H1 (cell line): ENCODE data around the gene CNTROB. TPM values are rescaled to one million over a fixed set of nuclear protein-coding genes. Genes with fewer than 3 reads are reported as not detected.

Experiments
- CTCF ChIA-PET: fragments of 300-600 bp; sonication (Branson Sonifier 250); formaldehyde crosslinking; loops from one replicate; lab custom pipeline; 2021; ENCODE audit not compliant: partially characterized antibody; lab: Charles Lee
- POLR2A ChIA-PET: fragments of 300-600 bp; sonication (Branson Sonifier 250); formaldehyde crosslinking; loops from one replicate; lab custom pipeline; 2021; ENCODE audit warnings: inconsistent platforms; ENCODE audit not compliant: partially characterized antibody; lab: Charles Lee
- DNase-seq, 2 experiments: peaks; one replicate each; pipeline versions ENCODE4 v3.0.0 to v3.0.0-alpha.2; 2010 to 2022; ENCODE audit warnings: low spot score in 2 of 2, low read depth in 1 of 2, mixed read lengths in 1 of 2
- FAIRE-seq: peaks from 2 replicates; lab custom pipeline; 2011; peaks lifted over from hg19 to GRCh38; lab: Jason Lieb, UNC
- H2AFZ ChIP-seq: 2 replicates; pipeline ENCODE4 v1.8.1; 2012; ENCODE audit warnings: low read length, inconsistent platforms
- H2AK5ac ChIP-seq: 2 replicates; pipeline ENCODE4 v1.6.1; 2013; ENCODE audit warnings: low read depth, low read length
- H2BK120ac ChIP-seq: replicated peaks from 2 replicates; pipeline ENCODE3; 2013; ENCODE audit warnings: low read depth, low read length, inconsistent platforms
- H2BK12ac ChIP-seq: 2 replicates; pipeline ENCODE4 v1.6.1; 2013; ENCODE audit warnings: low read depth, low read length
- H2BK15ac ChIP-seq: 2 replicates; pipeline ENCODE4 v1.6.1; 2013; ENCODE audit warnings: low read length
- H2BK20ac ChIP-seq: 2 replicates; pipeline ENCODE4 v1.6.1; 2013; ENCODE audit warnings: low read length
- H2BK5ac ChIP-seq: 2 replicates; pipeline ENCODE4 v1.6.1; 2013; ENCODE audit warnings: low read depth, low read length
- H3K14ac ChIP-seq: 2 replicates; pipeline ENCODE4 v1.6.1; 2013; ENCODE audit warnings: inconsistent platforms; ENCODE audit not compliant: insufficient read length
- H3K18ac ChIP-seq: 2 replicates; pipeline ENCODE4 v1.6.1; 2013; ENCODE audit warnings: low read length; ENCODE audit errors: extremely low read depth
- H3K23ac ChIP-seq: 2 replicates; pipeline ENCODE4 v1.6.1; 2013; ENCODE audit warnings: inconsistent platforms; ENCODE audit not compliant: insufficient read length
- H3K23me2 ChIP-seq: 2 replicates; pipeline ENCODE4 v1.6.1; 2013; ENCODE audit warnings: low read depth, low read length
- H3K27ac ChIP-seq: 2 replicates; pipeline ENCODE4 v1.6.1; 2011; ENCODE audit warnings: low read depth, low read length, inconsistent platforms
- H3K27me3 ChIP-seq, 4 experiments: replicated peaks in 1 of 4; 1 replicate in 1 of 4; 2 replicates in 3 of 4; pipeline versions ENCODE4 v1.6.1 to v1.8.1; 2011 to 2013; ENCODE audit warnings: low read length in 3 of 4, mild to moderate bottlenecking in 3 of 4, inconsistent platforms in 2 of 4, mixed read lengths in 2 of 4, moderate library complexity in 1 of 4; ENCODE audit not compliant: control insufficient read depth in 3 of 4, insufficient read depth in 3 of 4; ENCODE audit errors: extremely low read depth in 1 of 4
- H3K36me3 ChIP-seq, 4 experiments: 2 replicates each; pipeline versions ENCODE4 v1.6.1 to v1.8.1; 2011 to 2013; ENCODE audit warnings: mild to moderate bottlenecking in 4 of 4, low read length in 3 of 4, moderate library complexity in 2 of 4, control low read depth in 1 of 4, inconsistent platforms in 1 of 4; ENCODE audit not compliant: insufficient read depth in 4 of 4, control insufficient read depth in 2 of 4
- H3K4ac ChIP-seq: replicated peaks from 2 replicates; pipeline ENCODE3; 2013; ENCODE audit warnings: low read length, low read depth, mixed read lengths, inconsistent platforms; ENCODE audit not compliant: insufficient read length
- H3K4me1 ChIP-seq, 4 experiments: replicated peaks in 1 of 4; 1 replicate in 1 of 4; 2 replicates in 3 of 4; pipeline versions ENCODE4 v1.6.1 to v1.8.1; 2011 to 2013; ENCODE audit warnings: low read length in 3 of 4, inconsistent platforms in 2 of 4, mixed read lengths in 1 of 4; ENCODE audit not compliant: insufficient read depth in 4 of 4, control insufficient read depth in 3 of 4
- H3K4me2 ChIP-seq, 2 experiments: 2 replicates each; pipeline versions ENCODE4 v1.6.1 to v1.8.1; 2011 to 2013; ENCODE audit warnings: low read depth in 2 of 2, low read length in 2 of 2, control low read depth in 1 of 2, inconsistent platforms in 1 of 2, mild to moderate bottlenecking in 1 of 2; ENCODE audit not compliant: insufficient read depth in 1 of 2
- H3K4me3 ChIP-seq, 4 experiments: fragments of 200-600, 300-600 bp in 1 of 4; sonication (generic), shearing (Covaris generic), sonication (Bioruptor Twin) in 1 of 4; 2 replicates each; pipeline versions ENCODE4 v1.5.1 to v1.8.1; 2011 to 2016; ENCODE audit warnings: low read length in 4 of 4, low read depth in 3 of 4, control low read depth in 2 of 4, inconsistent platforms in 2 of 4, mild to moderate bottlenecking in 2 of 4, mixed read lengths in 1 of 4, moderate library complexity in 1 of 4; ENCODE audit not compliant: insufficient read depth in 2 of 4; ENCODE audit errors: extremely low read depth in 1 of 4
- H3K56ac ChIP-seq: replicated peaks from 2 replicates; pipeline ENCODE3; 2013; ENCODE audit warnings: low read depth, mild to moderate bottlenecking, mixed read lengths, low read length, inconsistent platforms; ENCODE audit not compliant: insufficient read length
- H3K79me1 ChIP-seq: 2 replicates; pipeline ENCODE4 v1.6.1; 2013; ENCODE audit warnings: low read depth, low read length, control low read depth
- H3K79me2 ChIP-seq, 2 experiments: 2 replicates each; pipeline versions ENCODE4 v1.6.1 to v1.8.1; 2012 to 2013; ENCODE audit warnings: low read length in 2 of 2, mild to moderate bottlenecking in 2 of 2, inconsistent platforms in 1 of 2; ENCODE audit not compliant: insufficient read depth in 2 of 2, control insufficient read depth in 1 of 2
- H3K9ac ChIP-seq, 4 experiments: replicated peaks in 1 of 4; 1 replicate in 1 of 4; 2 replicates in 3 of 4; pipeline versions ENCODE4 v1.6.1 to v1.8.1; 2011 to 2013; ENCODE audit warnings: low read depth in 3 of 4, low read length in 3 of 4, control low read depth in 2 of 4, mild to moderate bottlenecking in 2 of 4, moderate library complexity in 2 of 4, inconsistent platforms in 1 of 4; ENCODE audit errors: extremely low read depth in 1 of 4
- H3K9me3 ChIP-seq, 2 experiments: 2 replicates each; pipeline versions ENCODE4 v1.6.1 to v1.8.1; 2012 to 2013; ENCODE audit warnings: mild to moderate bottlenecking in 2 of 2, moderate library complexity in 2 of 2, control low read depth in 1 of 2, inconsistent platforms in 1 of 2, low read depth in 1 of 2, low read length in 1 of 2, mixed read lengths in 1 of 2; ENCODE audit not compliant: insufficient read depth in 2 of 2
- H4K20me1 ChIP-seq, 2 experiments: replicated peaks in 1 of 2; 2 replicates each; pipeline versions ENCODE3 to v1.8.1; 2011 to 2013; ENCODE audit warnings: inconsistent platforms in 2 of 2, low read length in 2 of 2, mild to moderate bottlenecking in 1 of 2; ENCODE audit not compliant: insufficient read depth in 2 of 2, control insufficient read depth in 1 of 2
- H4K5ac ChIP-seq: 2 replicates; pipeline ENCODE4 v1.6.1; 2013; ENCODE audit warnings: low read length, low read depth, mixed read lengths, inconsistent platforms; ENCODE audit not compliant: insufficient read length
- H4K8ac ChIP-seq: 2 replicates; pipeline ENCODE4 v1.8.0; 2013; ENCODE audit warnings: mild to moderate bottlenecking, moderate library complexity, low read length, inconsistent platforms; ENCODE audit not compliant: insufficient read depth; ENCODE audit errors: extremely low read depth
- H4K91ac ChIP-seq: replicated peaks from 2 replicates; pipeline ENCODE3; 2013; ENCODE audit warnings: low read length, mixed read lengths, inconsistent platforms; ENCODE audit not compliant: insufficient read length
- BACH1 ChIP-seq: IDR thresholded peaks from 2 replicates; pipeline ENCODE4 v1.6.1; 2012; ENCODE audit warnings: low read length, improper control_type of control experiment
- BRCA1 ChIP-seq: IDR thresholded peaks from 2 replicates; pipeline ENCODE4 v1.6.1; 2012; ENCODE audit warnings: low read depth, low read length, improper control_type of control experiment
- CBX5 ChIP-seq: fragments of 300-800, 300-1000 bp; sonication (generic); IDR thresholded peaks from 2 replicates; pipeline ENCODE4 v1.7.1; 2016; ENCODE audit warnings: antibody characterized with exemption, low read length, low read depth
- CREB1 ChIP-seq: IDR thresholded peaks from 2 replicates; pipeline ENCODE4 v1.6.1; 2012; ENCODE audit warnings: inconsistent platforms
- GTF2F1 ChIP-seq: IDR thresholded peaks from 2 replicates; pipeline ENCODE4 v1.6.1; 2012; ENCODE audit warnings: low read depth, low read length, improper control_type of control experiment, borderline replicate concordance
- JUN ChIP-seq: IDR thresholded peaks from 2 replicates; pipeline ENCODE4 v1.6.1; 2011; ENCODE audit warnings: low read depth, mild to moderate bottlenecking, improper control_type of control experiment, low read length
- JUND ChIP-seq: IDR thresholded peaks from 2 replicates; pipeline ENCODE4 v1.6.1; 2011; ENCODE audit warnings: mild to moderate bottlenecking, improper control_type of control experiment, low read length
- MAFK ChIP-seq: IDR thresholded peaks from 2 replicates; pipeline ENCODE4 v1.6.1; 2012; ENCODE audit warnings: low read depth, mild to moderate bottlenecking, improper control_type of control experiment, low read length
- SP4 ChIP-seq: IDR thresholded peaks from 2 replicates; pipeline ENCODE4 v1.6.1; 2012; ENCODE audit warnings: low read length, inconsistent platforms
- SRF ChIP-seq: IDR thresholded peaks from 2 replicates; pipeline ENCODE4 v1.6.1; 2011; ENCODE audit warnings: mild to moderate bottlenecking, low read depth, low read length, moderate library complexity
- TEAD4 ChIP-seq: IDR thresholded peaks from 2 replicates; pipeline ENCODE4 v1.6.1; 2012; ENCODE audit warnings: low read depth, low read length, inconsistent platforms, mixed read lengths
- WGBS, 2 experiments: shearing (Covaris generic) in 1 of 2; methylation state at CpG; one replicate each; pipeline versions ENCODE4 v1.1.6 to v1.1.7; 2013 to 2015; ENCODE audit warnings: low lambda C conversion rate in 2 of 2, mixed read lengths in 2 of 2, inconsistent platforms in 1 of 2, low coverage in 1 of 2, missing lambda C conversion rate in 1 of 2; ENCODE audit not compliant: insufficient replicate concordance in 2 of 2, insufficient coverage in 1 of 2, insufficient read length in 1 of 2; ENCODE audit errors: extremely low coverage in 1 of 2, missing lambda C conversion rate in 1 of 2; 5-methylcytosine and 5-hydroxymethylcytosine counted together
- polyA plus RNA-seq, 7 experiments: library from polyadenylated mRNA; depleted of rRNA in 3 of 7; stranded (reverse) in 5 of 7; unstranded in 2 of 7; fragments of >200 nt in 5 of 7; fragments of 200-250 nt in 2 of 7; gene quantifications; 1 replicate in 5 of 7; 2 replicates in 1 of 7; 4 replicates in 1 of 7; pipeline versions ENCODE4 v1.2.1 to v1.2.3, GENCODE V29; 2011 to 2013; ENCODE audit warnings: missing spikeins in 2 of 7, mixed read lengths in 2 of 7
- total RNA-seq: library from RNA; stranded (reverse); fragmentation: NEBNext Ultra II Directional; extraction: Animal tissue kit (Norgen Biotek cat#: 25700); gene quantifications from 2 replicates; pipeline ENCODE4 v1.2.1, GENCODE V29; 2021

The CNTROB gene
- total and polyA plus RNA-seq, 2 of the 8 experiments (the other 6 are each of a cell fraction or from before 2014, with no cell fraction given) = 20.5 to 31.9 TPM

GRCh38 chr17:7969433-7969832 lies 37.4 kb downstream of the CNTROB start:
- Histone ChIP-seq H3K4me2 (no peak overlapping the region), H2BK12ac (no peak overlapping the region), H3K27ac (no peak overlapping the region), H3K36me3 (no peaks in the 10 kb centered on the region), H2AFZ (no peak overlapping the region), H2BK5ac (no peak overlapping the region), H4K91ac (no peak overlapping the region), H2BK15ac (no peak overlapping the region), H3K9me3 (peaks cover 0 to 4% of the 10 kb centered on the region in 2 experiments; a peak in 1 of 4 replicates), H3K18ac (no peak overlapping the region), H2BK120ac (no peak overlapping the region), H3K27me3 (no peaks in the 10 kb centered on the region), H4K20me1 (no peaks in the 10 kb centered on the region), H3K9ac (no peak overlapping the region), H2AK5ac (no peak overlapping the region), H3K23me2 (no peaks in the 10 kb centered on the region), H3K4me1 (no peaks in the 10 kb centered on the region), H4K5ac (no peak overlapping the region), H3K79me2 (no peaks in the 10 kb centered on the region), H3K23ac (no peak overlapping the region), H4K8ac (no peak overlapping the region), H3K56ac (no peak overlapping the region), H2BK20ac (no peak overlapping the region), H3K4me3 (no peak overlapping the region), H3K79me1 (no peaks in the 10 kb centered on the region), H3K4ac (no peak overlapping the region), H3K14ac (no peak overlapping the region)
- FAIRE-seq = no peak
- DNase-seq = no peak
- POLR2A ChIA-PET = interaction anchor here (1.1 kb wide), 1 partner anchor 8 kb away, joined by 3 read pairs; no protein-coding TSS in a partner anchor
- TF ChIP-seq JUND (no peak), SRF (no peak), MAFK (no peak), BACH1 (no peak), GTF2F1 (no peak), JUN (no peak), BRCA1 (no peak), TEAD4 (no peak), CBX5 (no peak), CREB1 (no peak), SP4 (no peak)
- CTCF ChIA-PET = interaction anchor here (0.9 to 7.1 kb wide), 3 partner anchors 8 to 28 kb away, joined by 3 to 104 read pairs (median 4); no protein-coding TSS in a partner anchor
- 92% methylated on average over 6 of the region's 6 CpGs; no CpG with 5 or more reads in 1 of the 2 experiments for WGBS, 2 experiments
